ENCODE data around the gene HOXD13. TPM values are rescaled to one million over a fixed set of nuclear protein-coding genes. Genes with fewer than 3 reads are reported as not detected.

HOXD13 gene
- total and polyA plus RNA-seq, 2 experiments from 2014 or later, result not detected

DNA sequence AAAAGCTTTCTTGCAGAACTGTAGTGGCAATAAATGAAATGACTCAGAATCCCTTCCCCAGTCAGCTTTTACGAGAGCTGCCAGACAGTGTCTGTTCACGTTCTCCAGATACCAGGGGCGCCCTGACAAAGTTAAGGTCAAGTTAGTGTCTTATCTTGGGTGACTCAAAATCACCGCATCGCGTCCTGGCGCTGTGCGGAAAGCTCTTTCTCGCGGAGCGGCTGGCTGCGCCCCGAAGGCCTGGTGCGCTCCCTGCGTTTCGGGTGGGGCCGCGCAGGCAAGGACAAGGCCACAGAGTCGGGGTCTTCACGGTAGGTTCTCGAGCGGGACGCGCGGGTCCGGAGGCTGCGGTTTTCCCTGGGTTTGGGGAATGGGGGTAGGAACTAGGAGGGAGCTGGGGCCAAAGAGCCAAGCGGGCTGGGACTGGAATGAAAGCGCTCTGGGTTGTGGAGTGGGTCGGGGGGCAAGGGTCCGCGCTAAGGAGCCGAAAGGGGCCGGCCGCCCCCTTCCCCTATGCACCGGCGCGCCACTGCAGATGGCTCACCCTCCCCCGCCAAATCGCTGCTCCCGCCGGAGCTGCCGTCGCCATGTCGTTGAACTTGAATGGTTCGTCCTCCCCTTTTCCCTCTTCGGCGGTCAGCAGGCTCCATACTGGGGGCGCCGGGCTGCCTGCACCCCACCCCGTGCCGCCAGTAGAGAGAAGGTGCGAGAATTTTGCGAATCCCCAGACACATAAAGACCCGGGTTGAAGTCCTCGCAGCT lies 12.0 kb downstream of the HOXD13 start:
- peaks cover 29% of the 10 kb centered on the region for H3F3A ChIP-seq (replicated peaks; ENCODE audit: low read depth)
- peaks cover 49% of the 10 kb centered on the region for H3K4me1 ChIP-seq (ENCODE audit: insufficient read depth)
- no peaks in the 10 kb centered on the region for H3K9me2 ChIP-seq (ENCODE audit: insufficient read depth)
- H4K20me1 ChIP-seq (replicated peaks; ENCODE audit: insufficient read depth), result peaks cover 36% of the 10 kb centered on the region
- H3K4me1 Mint-ChIP-seq, result peaks cover 34% of the 10 kb centered on the region
- H3K4me3 ChIP-seq, result peak overlapping the region; percentile 46
- TF ChIP-seq NANOG (IDR thresholded peaks at IDR 0.05; ENCODE audit: borderline replicate concordance), result no peak
- TF ChIP-seq STAT1 (IDR thresholded peaks at IDR 0.05; ENCODE audit: unreplicated experiment), result no peak
- TF ChIP-seq, protein P1, sequence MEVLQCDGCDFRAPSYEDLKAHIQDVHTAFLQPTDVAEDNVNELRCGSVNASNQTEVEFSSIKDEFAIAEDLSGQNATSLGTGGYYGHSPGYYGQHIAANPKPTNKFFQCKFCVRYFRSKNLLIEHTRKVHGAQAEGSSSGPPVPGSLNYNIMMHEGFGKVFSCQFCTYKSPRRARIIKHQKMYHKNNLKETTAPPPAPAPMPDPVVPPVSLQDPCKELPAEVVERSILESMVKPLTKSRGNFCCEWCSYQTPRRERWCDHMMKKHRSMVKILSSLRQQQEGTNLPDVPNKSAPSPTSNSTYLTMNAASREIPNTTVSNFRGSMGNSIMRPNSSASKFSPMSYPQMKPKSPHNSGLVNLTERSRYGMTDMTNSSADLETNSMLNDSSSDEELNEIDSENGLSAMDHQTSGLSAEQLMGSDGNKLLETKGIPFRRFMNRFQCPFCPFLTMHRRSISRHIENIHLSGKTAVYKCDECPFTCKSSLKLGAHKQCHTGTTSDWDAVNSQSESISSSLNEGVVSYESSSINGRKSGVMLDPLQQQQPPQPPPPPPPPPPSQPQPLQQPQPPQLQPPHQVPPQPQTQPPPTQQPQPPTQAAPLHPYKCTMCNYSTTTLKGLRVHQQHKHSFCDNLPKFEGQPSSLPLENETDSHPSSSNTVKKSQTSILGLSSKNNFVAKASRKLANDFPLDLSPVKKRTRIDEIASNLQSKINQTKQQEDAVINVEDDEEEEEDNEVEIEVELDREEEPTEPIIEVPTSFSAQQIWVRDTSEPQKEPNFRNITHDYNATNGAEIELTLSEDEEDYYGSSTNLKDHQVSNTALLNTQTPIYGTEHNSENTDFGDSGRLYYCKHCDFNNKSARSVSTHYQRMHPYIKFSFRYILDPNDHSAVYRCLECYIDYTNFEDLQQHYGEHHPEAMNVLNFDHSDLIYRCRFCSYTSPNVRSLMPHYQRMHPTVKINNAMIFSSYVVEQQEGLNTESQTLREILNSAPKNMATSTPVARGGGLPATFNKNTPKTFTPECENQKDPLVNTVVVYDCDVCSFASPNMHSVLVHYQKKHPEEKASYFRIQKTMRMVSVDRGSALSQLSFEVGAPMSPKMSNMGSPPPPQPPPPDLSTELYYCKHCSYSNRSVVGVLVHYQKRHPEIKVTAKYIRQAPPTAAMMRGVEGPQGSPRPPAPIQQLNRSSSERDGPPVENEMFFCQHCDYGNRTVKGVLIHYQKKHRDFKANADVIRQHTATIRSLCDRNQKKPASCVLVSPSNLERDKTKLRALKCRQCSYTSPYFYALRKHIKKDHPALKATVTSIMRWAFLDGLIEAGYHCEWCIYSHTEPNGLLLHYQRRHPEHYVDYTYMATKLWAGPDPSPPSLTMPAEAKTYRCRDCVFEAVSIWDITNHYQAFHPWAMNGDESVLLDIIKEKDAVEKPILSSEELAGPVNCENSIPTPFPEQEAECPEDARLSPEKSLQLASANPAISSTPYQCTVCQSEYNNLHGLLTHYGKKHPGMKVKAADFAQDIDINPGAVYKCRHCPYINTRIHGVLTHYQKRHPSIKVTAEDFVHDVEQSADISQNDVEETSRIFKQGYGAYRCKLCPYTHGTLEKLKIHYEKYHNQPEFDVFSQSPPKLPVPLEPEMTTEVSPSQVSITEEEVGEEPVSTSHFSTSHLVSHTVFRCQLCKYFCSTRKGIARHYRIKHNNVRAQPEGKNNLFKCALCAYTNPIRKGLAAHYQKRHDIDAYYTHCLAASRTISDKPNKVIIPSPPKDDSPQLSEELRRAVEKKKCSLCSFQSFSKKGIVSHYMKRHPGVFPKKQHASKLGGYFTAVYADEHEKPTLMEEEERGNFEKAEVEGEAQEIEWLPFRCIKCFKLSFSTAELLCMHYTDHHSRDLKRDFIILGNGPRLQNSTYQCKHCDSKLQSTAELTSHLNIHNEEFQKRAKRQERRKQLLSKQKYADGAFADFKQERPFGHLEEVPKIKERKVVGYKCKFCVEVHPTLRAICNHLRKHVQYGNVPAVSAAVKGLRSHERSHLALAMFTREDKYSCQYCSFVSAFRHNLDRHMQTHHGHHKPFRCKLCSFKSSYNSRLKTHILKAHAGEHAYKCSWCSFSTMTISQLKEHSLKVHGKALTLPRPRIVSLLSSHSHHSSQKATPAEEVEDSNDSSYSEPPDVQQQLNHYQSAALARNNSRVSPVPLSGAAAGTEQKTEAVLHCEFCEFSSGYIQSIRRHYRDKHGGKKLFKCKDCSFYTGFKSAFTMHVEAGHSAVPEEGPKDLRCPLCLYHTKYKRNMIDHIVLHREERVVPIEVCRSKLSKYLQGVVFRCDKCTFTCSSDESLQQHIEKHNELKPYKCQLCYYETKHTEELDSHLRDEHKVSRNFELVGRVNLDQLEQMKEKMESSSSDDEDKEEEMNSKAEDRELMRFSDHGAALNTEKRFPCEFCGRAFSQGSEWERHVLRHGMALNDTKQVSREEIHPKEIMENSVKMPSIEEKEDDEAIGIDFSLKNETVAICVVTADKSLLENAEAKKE (CRISPR knock-in tag; IDR thresholded peaks at IDR 0.05), result no peak
- peak; percentile 92 for TF ChIP-seq EZH2 (IDR thresholded peaks at IDR 0.05; ENCODE audit: low read depth, unreplicated experiment)
- TF ChIP-seq ZNF114 (CRISPR knock-in tag; IDR thresholded peaks at IDR 0.05), result no peak
- TF ChIP-seq, protein P2, sequence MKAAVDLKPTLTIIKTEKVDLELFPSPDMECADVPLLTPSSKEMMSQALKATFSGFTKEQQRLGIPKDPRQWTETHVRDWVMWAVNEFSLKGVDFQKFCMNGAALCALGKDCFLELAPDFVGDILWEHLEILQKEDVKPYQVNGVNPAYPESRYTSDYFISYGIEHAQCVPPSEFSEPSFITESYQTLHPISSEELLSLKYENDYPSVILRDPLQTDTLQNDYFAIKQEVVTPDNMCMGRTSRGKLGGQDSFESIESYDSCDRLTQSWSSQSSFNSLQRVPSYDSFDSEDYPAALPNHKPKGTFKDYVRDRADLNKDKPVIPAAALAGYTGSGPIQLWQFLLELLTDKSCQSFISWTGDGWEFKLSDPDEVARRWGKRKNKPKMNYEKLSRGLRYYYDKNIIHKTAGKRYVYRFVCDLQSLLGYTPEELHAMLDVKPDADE (IDR thresholded peaks at IDR 0.05), result no peak
- no peak for TF ChIP-seq POLR2AphosphoS5 (IDR thresholded peaks at IDR 0.05; ENCODE audit: low read depth)
- TF ChIP-seq JUNB (IDR thresholded peaks at IDR 0.05; ENCODE audit: unreplicated experiment), result no peak
- TF ChIP-seq, protein P3, sequence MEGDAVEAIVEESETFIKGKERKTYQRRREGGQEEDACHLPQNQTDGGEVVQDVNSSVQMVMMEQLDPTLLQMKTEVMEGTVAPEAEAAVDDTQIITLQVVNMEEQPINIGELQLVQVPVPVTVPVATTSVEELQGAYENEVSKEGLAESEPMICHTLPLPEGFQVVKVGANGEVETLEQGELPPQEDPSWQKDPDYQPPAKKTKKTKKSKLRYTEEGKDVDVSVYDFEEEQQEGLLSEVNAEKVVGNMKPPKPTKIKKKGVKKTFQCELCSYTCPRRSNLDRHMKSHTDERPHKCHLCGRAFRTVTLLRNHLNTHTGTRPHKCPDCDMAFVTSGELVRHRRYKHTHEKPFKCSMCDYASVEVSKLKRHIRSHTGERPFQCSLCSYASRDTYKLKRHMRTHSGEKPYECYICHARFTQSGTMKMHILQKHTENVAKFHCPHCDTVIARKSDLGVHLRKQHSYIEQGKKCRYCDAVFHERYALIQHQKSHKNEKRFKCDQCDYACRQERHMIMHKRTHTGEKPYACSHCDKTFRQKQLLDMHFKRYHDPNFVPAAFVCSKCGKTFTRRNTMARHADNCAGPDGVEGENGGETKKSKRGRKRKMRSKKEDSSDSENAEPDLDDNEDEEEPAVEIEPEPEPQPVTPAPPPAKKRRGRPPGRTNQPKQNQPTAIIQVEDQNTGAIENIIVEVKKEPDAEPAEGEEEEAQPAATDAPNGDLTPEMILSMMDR (conservative IDR thresholded peaks at IDR 0.05; ENCODE audit: low read depth in 2 of 2), result no peak
- TF ChIP-seq CREB1 (CRISPR knock-in tag; IDR thresholded peaks at IDR 0.05; ENCODE audit: low read depth), result no peak
- TF ChIP-seq ZNF331 (CRISPR knock-in tag; IDR thresholded peaks at IDR 0.05; ENCODE audit: low read depth), result no peak
- peak; percentile 92 for TF ChIP-seq EZH2phosphoT487 (IDR thresholded peaks at IDR 0.05; ENCODE audit: unreplicated experiment)
- H3K27ac Mint-ChIP-seq, result no peak overlapping the region
- H3K27me3 ChIP-seq (ENCODE audit: insufficient read depth), result peaks cover 99% of the 10 kb centered on the region
- peaks cover 5% of the 10 kb centered on the region; the same call in 2 of the 3 replicates for H3K9me3 Mint-ChIP-seq
- no peaks in the 10 kb centered on the region for H3K79me2 ChIP-seq (replicated peaks; ENCODE audit: insufficient read depth)
- H3K27ac ChIP-seq (ENCODE audit: low read depth), result no peak overlapping the region
- H3K4me2 ChIP-seq, result peak overlapping the region; percentile 73
- H3K36me3 Mint-ChIP-seq (ENCODE audit: low read depth), result no peaks in the 10 kb centered on the region; the same call in 2 of the 3 replicates
- peak overlapping the region; percentile 51 for H3K4me3 Mint-ChIP-seq
- peak; percentile 1; the same call in 1 of the 3 replicates for ATAC-seq
- no peaks in the 10 kb centered on the region; the same call in 1 of the 2 replicates for H3K36me3 ChIP-seq (ENCODE audit: insufficient read depth)
- peaks cover 93% of the 10 kb centered on the region for H3K27me3 Mint-ChIP-seq (ENCODE audit: insufficient read depth, low read depth, poor library complexity)
- DNase-seq (ENCODE audit: low spot score), result peak; percentile 55
- H2AFZ ChIP-seq, result no peak overlapping the region; the same call in 1 of the 2 replicates
